ENCODE data around the gene TRMT1. TPM values are rescaled to one million over a fixed set of nuclear protein-coding genes. Genes with fewer than 3 reads are reported as not detected.

Gene TRMT1
- total and polyA plus RNA-seq, 2 donors (not counting 1 experiment from before 2014, with no cell fraction given): 12.2 to 20.3 TPM

DNA sequence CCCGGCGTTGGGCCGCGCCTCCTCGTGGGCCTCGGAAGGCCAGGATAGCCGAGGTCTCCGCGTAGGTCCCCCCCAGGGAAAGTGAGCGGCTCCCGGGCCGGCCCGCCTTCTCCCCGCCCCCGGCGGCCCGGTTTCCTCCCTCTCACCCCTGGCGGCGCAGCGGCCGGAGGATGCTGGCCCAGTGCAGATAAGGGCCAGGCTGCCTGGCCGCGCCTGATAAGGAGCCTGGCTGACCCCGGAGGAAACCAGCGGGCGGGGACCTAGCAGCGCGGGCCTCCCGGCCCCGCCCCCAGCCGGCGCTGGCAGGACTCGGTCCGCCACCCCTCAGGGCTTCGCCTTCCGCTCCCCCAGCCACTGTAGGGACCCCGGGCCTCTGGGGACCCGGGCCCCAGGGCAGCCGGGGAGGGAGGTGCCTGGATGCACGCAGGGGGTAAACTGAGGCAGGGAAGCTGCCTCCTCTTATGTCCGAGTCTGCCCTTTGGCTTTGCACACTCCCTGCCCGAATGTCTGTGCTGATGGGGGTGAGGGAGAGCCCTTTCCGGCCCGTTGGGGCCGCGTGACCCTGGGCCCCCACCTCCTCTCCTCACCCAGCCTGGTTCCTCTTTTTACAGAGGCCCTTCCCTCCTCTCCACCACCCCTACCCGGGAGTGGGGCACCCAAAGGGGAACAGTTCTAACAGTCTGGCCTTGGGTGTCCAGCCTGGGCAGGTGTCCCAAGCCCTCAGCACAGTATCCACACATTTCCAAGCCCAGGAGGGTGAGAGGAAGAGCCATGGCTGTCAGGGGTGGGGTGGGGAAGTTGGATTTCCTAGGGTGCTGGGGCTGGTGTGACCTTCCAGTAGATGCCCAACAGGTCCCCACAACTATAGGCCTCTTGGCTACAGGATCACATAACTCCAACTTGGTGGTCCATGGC is 13.6 kb downstream of the TRMT1 start, which contains the start of gene LYL1:
Gene LYL1 (minus strand): TSS at position 193 of the 915 bp plus-strand sequence. CDS start 1,687 bp downstream, outside the sequence.
- H3K27me3 ChIP-seq (ENCODE audit: control insufficient read depth, insufficient read depth, low read length): no peaks in the 10 kb centered on the region
- DNase-seq (ENCODE audit: low read depth in 2 of 2): peak in 1 of 2 donors; percentile 39
- peaks cover 17% of the 10 kb centered on the region for H3K36me3 ChIP-seq (ENCODE audit: control insufficient read depth, insufficient read depth, low read length)
- no peaks in the 10 kb centered on the region for H4K20me1 ChIP-seq (ENCODE audit: control insufficient read depth, extremely low read depth, insufficient read depth, low read length)
- H3K4me1 ChIP-seq (ENCODE audit: control insufficient read depth, extremely low read depth, insufficient read depth, low read length): peaks cover 3% of the 10 kb centered on the region
- no peak within 1 kb of the TSS for H2AFZ ChIP-seq (ENCODE audit: low read length)
- H3K27ac ChIP-seq (ENCODE audit: insufficient read depth, low read length): peak within 1 kb of the TSS; percentile 31
- H3K9ac ChIP-seq (ENCODE audit: insufficient read depth, low read length): peak within 1 kb of the TSS; percentile 26
- peaks cover 1% of the 10 kb centered on the region for H3K79me2 ChIP-seq (ENCODE audit: control insufficient read depth, insufficient read depth, low read length)
- TF ChIP-seq, protein P1, sequence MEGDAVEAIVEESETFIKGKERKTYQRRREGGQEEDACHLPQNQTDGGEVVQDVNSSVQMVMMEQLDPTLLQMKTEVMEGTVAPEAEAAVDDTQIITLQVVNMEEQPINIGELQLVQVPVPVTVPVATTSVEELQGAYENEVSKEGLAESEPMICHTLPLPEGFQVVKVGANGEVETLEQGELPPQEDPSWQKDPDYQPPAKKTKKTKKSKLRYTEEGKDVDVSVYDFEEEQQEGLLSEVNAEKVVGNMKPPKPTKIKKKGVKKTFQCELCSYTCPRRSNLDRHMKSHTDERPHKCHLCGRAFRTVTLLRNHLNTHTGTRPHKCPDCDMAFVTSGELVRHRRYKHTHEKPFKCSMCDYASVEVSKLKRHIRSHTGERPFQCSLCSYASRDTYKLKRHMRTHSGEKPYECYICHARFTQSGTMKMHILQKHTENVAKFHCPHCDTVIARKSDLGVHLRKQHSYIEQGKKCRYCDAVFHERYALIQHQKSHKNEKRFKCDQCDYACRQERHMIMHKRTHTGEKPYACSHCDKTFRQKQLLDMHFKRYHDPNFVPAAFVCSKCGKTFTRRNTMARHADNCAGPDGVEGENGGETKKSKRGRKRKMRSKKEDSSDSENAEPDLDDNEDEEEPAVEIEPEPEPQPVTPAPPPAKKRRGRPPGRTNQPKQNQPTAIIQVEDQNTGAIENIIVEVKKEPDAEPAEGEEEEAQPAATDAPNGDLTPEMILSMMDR (conservative IDR thresholded peaks at IDR 0.05 in 1 of 2, IDR thresholded peaks at IDR 0.05 in 1 of 2; ENCODE audit: low read depth in 1 of 2, low read length in 2 of 2): no peak
- TF ChIP-seq EZH2 (IDR thresholded peaks at IDR 0.05; ENCODE audit: low read length, missing control alignments): no peak
- H3K4me3 ChIP-seq (replicated peaks in 1 of 4; ENCODE audit: control extremely low read depth in 1 of 4, insufficient read depth in 1 of 4, low read depth in 3 of 4, low read length in 4 of 4): peak within 1 kb of the TSS in 1 of 4 experiments; percentile 10
- H3K9me3 ChIP-seq (ENCODE audit: control insufficient read depth, insufficient read depth, low read depth, low read length): no peaks in the 10 kb centered on the region
- H3K4me2 ChIP-seq (ENCODE audit: extremely low read depth, insufficient read depth, low read length): peak within 1 kb of the TSS; percentile 17

DNA sequence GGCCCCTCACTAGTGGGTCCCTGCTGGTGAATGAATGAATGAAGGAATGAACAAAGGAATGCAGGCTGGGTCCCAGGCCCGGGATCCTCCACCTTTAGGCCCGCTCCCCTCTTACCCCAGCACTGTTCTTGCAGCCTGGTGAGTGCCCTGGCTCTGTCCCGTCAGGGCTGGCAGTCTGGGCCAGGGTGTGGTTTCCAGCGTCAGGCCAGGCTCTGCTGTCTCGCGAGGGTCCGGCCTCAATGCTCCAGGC is 14.2 kb downstream of the TRMT1 start:
- no peaks in the 10 kb centered on the region for H3K27me3 ChIP-seq (ENCODE audit: control insufficient read depth, insufficient read depth, low read length)
- peaks cover 3% of the 10 kb centered on the region for H3K4me1 ChIP-seq (ENCODE audit: control insufficient read depth, extremely low read depth, insufficient read depth, low read length)
- peak overlapping the region; percentile 31 for H3K27ac ChIP-seq (ENCODE audit: insufficient read depth, low read length)
- H3K9me3 ChIP-seq (ENCODE audit: control insufficient read depth, insufficient read depth, low read depth, low read length): no peaks in the 10 kb centered on the region
- peak overlapping the region; percentile 17 for H3K4me2 ChIP-seq (ENCODE audit: extremely low read depth, insufficient read depth, low read length)
- peaks cover 1% of the 10 kb centered on the region for H3K79me2 ChIP-seq (ENCODE audit: control insufficient read depth, insufficient read depth, low read length)
- H3K36me3 ChIP-seq (ENCODE audit: control insufficient read depth, insufficient read depth, low read length): peaks cover 17% of the 10 kb centered on the region
- no peak for DNase-seq (ENCODE audit: low read depth in 2 of 2)
- peak overlapping the region; percentile 26 for H3K9ac ChIP-seq (ENCODE audit: insufficient read depth, low read length)
- H2AFZ ChIP-seq (ENCODE audit: low read length): no peak overlapping the region
- peak overlapping the region in 1 of 4 experiments; percentile 10 for H3K4me3 ChIP-seq (replicated peaks in 1 of 4; ENCODE audit: control extremely low read depth in 1 of 4, insufficient read depth in 1 of 4, low read depth in 3 of 4, low read length in 4 of 4)
- H4K20me1 ChIP-seq (ENCODE audit: control insufficient read depth, extremely low read depth, insufficient read depth, low read length): no peaks in the 10 kb centered on the region
- TF ChIP-seq, protein P1 (conservative IDR thresholded peaks at IDR 0.05 in 1 of 2, IDR thresholded peaks at IDR 0.05 in 1 of 2; ENCODE audit: low read depth in 1 of 2, low read length in 2 of 2): no peak
- no peak for TF ChIP-seq EZH2 (IDR thresholded peaks at IDR 0.05; ENCODE audit: low read length, missing control alignments)

DNA sequence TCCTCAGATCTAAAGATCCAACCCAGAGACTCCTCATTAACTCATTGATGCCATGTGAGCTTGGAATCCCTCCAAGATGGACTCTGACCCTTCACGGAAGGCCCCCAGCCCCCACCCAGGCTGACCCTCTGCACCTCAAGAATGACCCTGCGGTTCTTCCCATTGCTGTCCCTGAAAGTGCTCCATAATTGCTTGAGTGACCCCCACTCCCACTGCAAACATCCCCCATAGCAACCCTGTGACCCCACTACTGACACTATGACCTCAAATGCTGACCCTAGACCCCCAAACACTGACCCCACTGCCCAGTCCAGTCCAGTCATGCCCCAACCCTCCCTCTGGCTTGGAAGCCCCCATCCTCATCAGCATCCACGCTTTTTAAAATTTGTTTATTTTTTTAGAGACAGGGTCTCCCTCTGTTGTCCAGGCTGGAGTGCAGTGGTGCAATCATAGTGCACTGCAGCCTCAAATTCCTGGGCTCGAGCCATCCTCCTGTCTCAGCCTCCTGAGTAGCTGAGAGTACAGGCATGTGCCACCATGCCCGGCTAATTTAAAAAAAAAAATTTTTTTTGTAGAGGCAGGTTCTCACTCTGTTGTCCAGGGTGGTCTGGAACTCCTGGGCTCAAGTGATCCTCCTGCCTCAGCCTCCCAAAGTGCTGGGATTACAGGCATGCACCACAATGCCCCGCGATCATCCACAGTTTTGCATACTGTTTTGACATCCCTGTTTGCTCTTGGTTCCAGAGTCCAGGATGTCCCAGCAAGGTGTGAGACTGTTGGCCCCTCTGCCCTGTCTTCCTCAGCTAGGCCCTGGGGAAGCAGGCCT is 14.7 kb downstream of the TRMT1 start:
- Histone ChIP-seq H3K27me3 (ENCODE audit: control insufficient read depth, insufficient read depth, low read length) (no peaks in the 10 kb centered on the region), H4K20me1 (ENCODE audit: control insufficient read depth, extremely low read depth, insufficient read depth, low read length) (no peaks in the 10 kb centered on the region), H3K4me3 (replicated peaks in 1 of 4; ENCODE audit: control extremely low read depth in 1 of 4, insufficient read depth in 1 of 4, low read depth in 3 of 4, low read length in 4 of 4) (no peak overlapping the region), H3K27ac (ENCODE audit: insufficient read depth, low read length) (no peak overlapping the region), H3K36me3 (ENCODE audit: control insufficient read depth, insufficient read depth, low read length) (peaks cover 15% of the 10 kb centered on the region), H3K4me1 (ENCODE audit: control insufficient read depth, extremely low read depth, insufficient read depth, low read length) (peaks cover 3% of the 10 kb centered on the region), H3K79me2 (ENCODE audit: control insufficient read depth, insufficient read depth, low read length) (peaks cover 1% of the 10 kb centered on the region), H3K9ac (ENCODE audit: insufficient read depth, low read length) (no peak overlapping the region), H3K4me2 (ENCODE audit: extremely low read depth, insufficient read depth, low read length) (peak overlapping the region; percentile 17), H3K9me3 (ENCODE audit: control insufficient read depth, insufficient read depth, low read depth, low read length) (no peaks in the 10 kb centered on the region), H2AFZ (ENCODE audit: low read length) (no peak overlapping the region)
- TF ChIP-seq, protein P1 (conservative IDR thresholded peaks at IDR 0.05 in 1 of 2, IDR thresholded peaks at IDR 0.05 in 1 of 2; ENCODE audit: low read depth in 1 of 2, low read length in 2 of 2): no peak
- no peak for TF ChIP-seq EZH2 (IDR thresholded peaks at IDR 0.05; ENCODE audit: low read length, missing control alignments)
- DNase-seq (ENCODE audit: low read depth in 2 of 2): no peak

All from fibroblast of lung (primary cell).